ENCODE results near the gene EXOC3L1.

Gene EXOC3L1, protein sequence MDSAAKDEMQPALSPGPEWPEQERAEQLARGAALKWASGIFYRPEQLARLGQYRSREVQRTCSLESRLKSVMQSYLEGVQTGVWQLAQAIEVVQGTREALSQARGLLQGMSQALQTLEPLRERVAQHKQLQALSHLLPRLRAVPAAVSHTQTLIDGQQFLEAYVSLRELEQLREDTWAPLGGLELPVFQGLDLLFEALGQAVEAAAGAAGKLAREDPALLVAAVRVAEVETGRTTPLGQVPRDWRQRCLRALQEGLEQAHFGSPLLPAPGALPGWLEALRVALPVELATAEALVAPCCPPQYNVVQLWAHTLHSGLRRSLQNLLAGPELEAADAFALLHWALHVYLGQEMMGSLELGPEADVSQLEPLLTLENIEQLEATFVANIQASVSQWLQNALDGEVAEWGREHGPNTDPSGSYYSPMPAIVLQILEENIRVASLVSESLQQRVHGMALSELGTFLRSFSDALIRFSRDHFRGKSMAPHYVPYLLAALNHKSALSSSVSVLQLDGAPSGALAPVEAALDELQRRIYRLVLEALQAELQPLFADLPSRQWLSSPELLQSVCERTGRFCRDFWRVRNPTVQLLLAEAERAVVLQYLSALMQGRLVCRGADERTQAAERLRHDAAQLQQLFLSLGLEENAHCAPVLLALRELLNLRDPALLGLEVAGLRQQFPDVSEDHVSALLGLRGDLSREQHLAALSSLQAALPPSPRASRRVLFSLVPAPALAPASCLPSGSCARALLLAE

DNA sequence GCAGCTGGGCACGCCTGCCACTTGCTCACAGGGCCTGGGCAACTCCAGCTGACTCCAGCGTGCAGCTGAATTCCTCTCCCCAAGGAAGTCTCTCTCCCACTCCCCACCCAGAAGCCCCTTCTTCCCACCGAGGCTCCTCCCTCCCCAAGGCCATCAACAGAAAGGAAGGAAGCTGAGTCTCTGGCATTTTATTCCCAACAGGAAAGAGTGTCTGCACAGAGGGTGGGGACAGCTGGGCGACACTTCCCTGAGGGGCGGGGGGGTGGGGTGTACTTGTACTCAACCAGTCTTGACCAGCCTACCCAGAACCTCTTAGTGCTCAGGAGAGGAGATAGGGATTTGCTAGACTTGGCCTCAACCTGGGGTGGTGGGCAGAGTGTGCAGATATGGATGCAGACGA lies at the start of gene EXOC3L1:
TSS of gene EXOC3L1 (minus strand) at position 96 of the 400 bp plus-strand sequence. CDS start 460 bp downstream, outside the sequence.
- peaks cover 18% of the 10 kb centered on the region for H3K36me3 ChIP-seq (ENCODE audit: control insufficient read depth, insufficient read depth, low read length)
- no peak within 1 kb of the TSS for H3K27ac ChIP-seq (ENCODE audit: low read depth, low read length)
- H3K4me3 ChIP-seq (ENCODE audit: low read depth, low read length) = no peak within 1 kb of the TSS
- peaks cover 23% of the 10 kb centered on the region; the same call in 1 of the 2 replicates for H3K4me1 ChIP-seq (ENCODE audit: control insufficient read depth, insufficient read depth, low read length)
- no peak within 1 kb of the TSS for H3K9ac ChIP-seq (ENCODE audit: low read length)
- peaks cover 17% of the 10 kb centered on the region for H3K27me3 ChIP-seq (ENCODE audit: control insufficient read depth, insufficient read depth, low read length)
- H3K9me3 ChIP-seq (ENCODE audit: control insufficient read depth, insufficient read depth, low read depth, low read length) = no peaks in the 10 kb centered on the region

DNA sequence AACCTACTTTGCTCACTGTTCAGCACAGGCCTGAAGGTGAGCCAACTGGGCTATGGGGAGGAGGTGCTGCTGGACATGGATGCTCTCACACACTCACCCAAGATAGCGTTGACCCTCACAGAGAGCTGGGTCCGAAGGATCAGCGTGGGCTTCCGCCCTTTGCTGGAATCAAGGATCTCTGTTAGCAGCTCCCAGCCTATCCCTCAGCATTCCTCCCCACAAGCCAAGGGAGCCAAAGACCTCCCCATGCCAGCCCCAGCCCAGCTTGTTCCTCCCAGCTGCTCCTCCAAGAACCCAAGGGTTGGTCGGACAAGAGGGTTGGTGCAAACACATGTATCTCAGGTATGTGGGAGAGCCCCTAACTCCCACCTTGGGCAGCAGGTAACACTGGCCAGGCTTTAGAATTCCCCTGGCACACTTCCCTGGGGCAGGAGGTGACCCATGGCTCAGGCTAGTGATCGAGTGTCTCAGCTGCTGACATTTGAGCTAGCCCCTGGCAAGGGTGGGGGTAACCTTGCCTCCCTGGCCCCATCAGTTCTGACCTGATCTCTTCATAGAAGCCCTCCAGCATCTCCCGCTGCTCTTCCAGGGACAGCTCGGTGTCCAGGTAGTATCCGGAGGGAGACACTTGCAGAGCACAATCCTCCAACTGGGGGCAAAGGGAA lies 49.0 kb upstream of the EXOC3L1 start:
- Histone ChIP-seq H3K9ac (ENCODE audit: low read length) (no peak overlapping the region), H3K4me3 (ENCODE audit: low read depth, low read length) (no peak overlapping the region), H3K4me1 (ENCODE audit: control insufficient read depth, insufficient read depth, low read length) (peaks cover 33% of the 10 kb centered on the region), H3K27ac (ENCODE audit: low read depth, low read length) (no peak overlapping the region), H3K9me3 (ENCODE audit: control insufficient read depth, insufficient read depth, low read depth, low read length) (no peaks in the 10 kb centered on the region), H3K27me3 (ENCODE audit: control insufficient read depth, insufficient read depth, low read length) (no peaks in the 10 kb centered on the region), H3K36me3 (ENCODE audit: control insufficient read depth, insufficient read depth, low read length) (peaks cover 45% of the 10 kb centered on the region)

DNA sequence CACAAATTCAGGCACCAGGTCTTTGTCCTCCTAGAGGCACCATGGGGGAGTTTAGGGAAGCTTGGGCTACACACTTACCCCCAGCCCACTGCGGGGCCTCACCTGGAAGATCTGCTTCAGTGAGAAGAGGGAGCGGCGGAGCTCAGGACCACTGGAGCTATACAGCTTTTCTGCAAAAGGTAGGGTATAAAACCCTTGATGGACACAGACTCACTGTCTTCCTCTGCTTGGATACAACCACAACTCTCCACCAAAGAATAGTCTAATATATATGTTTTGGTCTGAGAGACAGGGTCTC lies 48.3 kb upstream of the EXOC3L1 start:
- Histone ChIP-seq H3K27ac (ENCODE audit: low read depth, low read length) (no peak overlapping the region), H3K9me3 (ENCODE audit: control insufficient read depth, insufficient read depth, low read depth, low read length) (no peaks in the 10 kb centered on the region), H3K27me3 (ENCODE audit: control insufficient read depth, insufficient read depth, low read length) (no peaks in the 10 kb centered on the region), H3K36me3 (ENCODE audit: control insufficient read depth, insufficient read depth, low read length) (peaks cover 51% of the 10 kb centered on the region), H3K4me3 (ENCODE audit: low read depth, low read length) (no peak overlapping the region), H3K4me1 (ENCODE audit: control insufficient read depth, insufficient read depth, low read length) (peaks cover 31% of the 10 kb centered on the region), H3K9ac (ENCODE audit: low read length) (no peak overlapping the region)

DNA sequence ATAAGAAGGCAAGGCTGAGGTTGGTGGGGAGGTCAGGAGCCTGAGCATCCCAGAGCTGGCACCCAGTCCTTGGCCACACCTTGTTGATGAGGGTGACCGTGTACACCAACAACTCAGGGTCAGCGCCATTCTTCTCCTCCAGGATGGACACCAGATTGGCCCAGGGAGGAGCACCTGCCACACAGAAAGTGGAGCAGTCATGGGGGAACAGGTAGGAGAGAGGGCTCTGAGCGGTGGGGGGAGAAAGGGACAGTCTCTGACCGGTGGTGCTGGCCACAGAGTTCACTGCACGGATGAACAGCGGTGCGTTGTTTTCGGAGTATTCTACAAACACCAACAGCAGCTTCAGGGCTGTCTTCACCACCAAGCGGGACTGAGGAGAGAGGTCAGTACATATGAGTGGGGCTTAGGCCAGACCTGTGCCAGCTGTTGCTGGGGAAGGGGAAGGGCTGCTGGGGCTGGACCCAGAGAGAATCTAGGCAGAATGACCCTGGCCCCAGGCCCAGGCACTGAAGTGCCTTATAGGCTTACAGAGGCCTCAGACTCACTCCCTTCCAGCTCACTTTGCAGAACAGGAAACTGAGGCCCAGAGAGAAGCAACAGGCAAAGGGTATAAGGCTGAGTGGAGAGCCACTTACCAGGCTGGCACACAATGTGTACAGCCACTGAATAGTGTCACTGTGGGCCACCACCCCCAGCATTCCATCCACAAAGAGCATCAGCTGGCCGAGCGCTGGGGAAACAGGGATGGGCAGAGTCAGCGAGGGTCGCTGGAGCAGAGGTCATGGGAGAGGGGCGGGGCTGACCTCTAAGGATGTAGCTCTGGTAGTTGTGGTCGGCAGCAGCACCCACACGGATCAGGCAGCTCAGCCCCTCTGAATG lies 47.7 kb upstream of the EXOC3L1 start:
- Histone ChIP-seq H3K27ac (ENCODE audit: low read depth, low read length) (no peak overlapping the region), H3K27me3 (ENCODE audit: control insufficient read depth, insufficient read depth, low read length) (no peaks in the 10 kb centered on the region), H3K36me3 (ENCODE audit: control insufficient read depth, insufficient read depth, low read length) (peaks cover 52% of the 10 kb centered on the region), H3K9me3 (ENCODE audit: control insufficient read depth, insufficient read depth, low read depth, low read length) (no peaks in the 10 kb centered on the region), H3K4me3 (ENCODE audit: low read depth, low read length) (peak overlapping the region; percentile 36; the same call in 1 of the 2 replicates), H3K4me1 (ENCODE audit: control insufficient read depth, insufficient read depth, low read length) (peaks cover 31% of the 10 kb centered on the region), H3K9ac (ENCODE audit: low read length) (no peak overlapping the region)

DNA sequence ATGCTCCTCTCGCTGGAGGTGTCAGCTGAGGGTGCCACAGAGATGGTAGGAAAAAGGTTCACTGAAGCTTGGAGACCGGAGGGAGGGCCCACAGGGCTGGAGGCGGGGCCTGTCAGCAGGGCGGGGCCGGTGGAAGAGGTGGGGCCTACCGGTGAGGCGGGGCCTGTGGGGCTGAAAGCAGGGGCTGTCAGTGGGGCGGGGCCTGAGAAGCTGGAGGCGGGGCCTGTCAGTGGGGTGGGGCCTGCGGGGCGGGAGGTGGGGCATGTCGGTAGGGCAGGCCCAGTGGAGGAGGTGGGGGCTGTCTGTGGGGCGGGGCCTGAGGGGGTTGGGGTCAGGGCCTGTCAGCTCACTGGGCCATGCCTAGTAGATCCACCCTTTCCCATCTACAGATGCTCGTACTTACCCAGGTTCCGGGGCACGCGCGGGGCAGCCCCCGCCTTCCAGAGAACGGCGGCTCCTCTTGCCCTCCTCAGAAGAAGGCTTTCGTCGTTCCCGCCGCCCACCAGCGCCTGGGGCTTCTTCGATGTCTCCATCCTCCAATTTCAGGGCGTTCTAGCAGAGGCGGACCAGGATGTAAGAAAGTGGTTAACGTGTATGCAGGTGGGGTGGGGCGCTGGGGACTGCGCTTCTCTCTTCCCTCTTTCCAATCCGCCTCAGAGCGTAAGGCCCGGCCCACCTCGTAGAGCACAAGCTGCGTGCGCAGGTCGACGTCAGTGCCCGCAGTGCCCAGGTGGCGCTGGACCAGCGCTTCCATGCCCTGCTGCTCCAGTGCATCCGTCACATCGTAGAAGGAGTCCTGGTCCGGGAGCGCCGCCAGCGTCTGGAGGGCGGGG lies 46.8 kb upstream of the EXOC3L1 start:
- Histone ChIP-seq H3K9ac (ENCODE audit: low read length) (peak overlapping the region; percentile 55), H3K36me3 (ENCODE audit: control insufficient read depth, insufficient read depth, low read length) (peaks cover 54% of the 10 kb centered on the region)

DNA sequence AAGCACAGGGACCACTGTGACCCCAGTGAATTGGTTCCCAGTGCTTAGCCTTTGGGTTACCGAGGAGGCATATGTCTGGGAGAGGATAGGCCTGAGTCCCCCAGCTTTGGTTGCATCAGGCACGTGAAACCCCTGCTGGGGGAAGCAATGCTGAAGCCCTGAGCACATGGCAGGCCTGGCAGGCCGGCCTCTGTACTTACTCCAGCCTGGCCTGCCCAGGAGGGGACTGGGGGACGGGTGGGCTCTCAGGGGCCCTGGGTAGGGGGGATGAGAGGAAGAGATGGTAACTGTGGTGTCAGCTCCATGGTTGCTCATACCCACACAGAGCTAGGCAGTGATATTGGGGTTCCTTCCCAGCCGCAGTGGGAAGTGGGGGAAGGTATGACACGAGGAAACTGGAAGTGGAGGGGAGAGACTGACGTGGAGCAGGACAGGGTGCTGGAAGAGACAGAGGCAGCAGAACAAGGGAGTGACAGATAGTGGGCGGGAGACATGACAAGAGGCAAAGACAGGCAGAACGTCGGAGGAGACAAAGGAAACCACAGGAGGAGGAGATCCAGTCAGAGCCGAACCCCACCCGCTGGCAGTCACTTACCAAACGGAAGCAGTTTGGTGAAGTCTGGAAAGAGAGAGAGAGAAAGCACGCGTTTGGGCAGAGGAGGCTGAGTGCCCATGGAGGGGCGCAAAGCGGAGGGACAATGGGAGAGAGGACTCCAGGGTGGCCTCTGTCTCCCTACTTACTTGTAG lies 46.1 kb upstream of the EXOC3L1 start:
- Histone ChIP-seq H3K4me1 (ENCODE audit: control insufficient read depth, insufficient read depth, low read length) (peaks cover 16% of the 10 kb centered on the region), H3K9me3 (ENCODE audit: control insufficient read depth, insufficient read depth, low read depth, low read length) (no peaks in the 10 kb centered on the region), H3K4me3 (ENCODE audit: low read depth, low read length) (peak overlapping the region; percentile 42; the same call in 1 of the 2 replicates), H3K9ac (ENCODE audit: low read length) (no peak overlapping the region), H3K36me3 (ENCODE audit: control insufficient read depth, insufficient read depth, low read length) (peaks cover 62% of the 10 kb centered on the region), H3K27me3 (ENCODE audit: control insufficient read depth, insufficient read depth, low read length) (no peaks in the 10 kb centered on the region), H3K27ac (ENCODE audit: low read depth, low read length) (no peak overlapping the region)

More for the DNA sequence above, 46.8 kb upstream of the EXOC3L1 start:
- Histone ChIP-seq H3K4me1 (ENCODE audit: control insufficient read depth, insufficient read depth, low read length) (peaks cover 24% of the 10 kb centered on the region), H3K9me3 (ENCODE audit: control insufficient read depth, insufficient read depth, low read depth, low read length) (no peaks in the 10 kb centered on the region), H3K27ac (ENCODE audit: low read depth, low read length) (no peak overlapping the region), H3K27me3 (ENCODE audit: control insufficient read depth, insufficient read depth, low read length) (no peaks in the 10 kb centered on the region), H3K4me3 (ENCODE audit: low read depth, low read length) (peak overlapping the region; percentile 42; the same call in 1 of the 2 replicates)

DNA sequence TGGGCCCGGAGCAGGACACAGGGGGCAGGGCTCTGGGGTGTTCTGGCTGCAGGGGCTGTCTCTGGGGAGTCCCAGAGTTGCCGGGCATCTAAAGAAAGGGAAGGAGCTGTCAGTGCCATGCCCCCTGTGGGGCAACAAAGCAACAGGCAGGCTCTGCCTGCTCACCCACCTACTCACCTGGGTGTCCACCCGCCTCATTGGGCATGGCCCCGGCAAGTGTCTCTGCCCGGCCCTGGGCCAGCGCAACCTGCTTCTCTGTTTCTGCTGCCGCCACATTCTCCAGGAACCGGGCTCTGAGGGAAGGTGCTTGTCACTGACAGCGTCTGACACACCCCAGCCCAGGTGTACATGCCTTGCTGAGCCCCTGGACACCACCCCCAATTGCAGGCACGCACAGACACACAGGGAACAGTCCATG lies 44.3 kb upstream of the EXOC3L1 start:
- no peak overlapping the region for H3K4me3 ChIP-seq (ENCODE audit: low read depth, low read length)
- no peaks in the 10 kb centered on the region for H3K27me3 ChIP-seq (ENCODE audit: control insufficient read depth, insufficient read depth, low read length)
- H3K4me1 ChIP-seq (ENCODE audit: control insufficient read depth, insufficient read depth, low read length) = peaks cover 11% of the 10 kb centered on the region; the same call in 1 of the 2 replicates
- H3K27ac ChIP-seq (ENCODE audit: low read depth, low read length) = no peak overlapping the region
- H3K9ac ChIP-seq (ENCODE audit: low read length) = no peak overlapping the region
- no peaks in the 10 kb centered on the region for H3K9me3 ChIP-seq (ENCODE audit: control insufficient read depth, insufficient read depth, low read depth, low read length)
- H3K36me3 ChIP-seq (ENCODE audit: control insufficient read depth, insufficient read depth, low read length) = peaks cover 73% of the 10 kb centered on the region

DNA sequence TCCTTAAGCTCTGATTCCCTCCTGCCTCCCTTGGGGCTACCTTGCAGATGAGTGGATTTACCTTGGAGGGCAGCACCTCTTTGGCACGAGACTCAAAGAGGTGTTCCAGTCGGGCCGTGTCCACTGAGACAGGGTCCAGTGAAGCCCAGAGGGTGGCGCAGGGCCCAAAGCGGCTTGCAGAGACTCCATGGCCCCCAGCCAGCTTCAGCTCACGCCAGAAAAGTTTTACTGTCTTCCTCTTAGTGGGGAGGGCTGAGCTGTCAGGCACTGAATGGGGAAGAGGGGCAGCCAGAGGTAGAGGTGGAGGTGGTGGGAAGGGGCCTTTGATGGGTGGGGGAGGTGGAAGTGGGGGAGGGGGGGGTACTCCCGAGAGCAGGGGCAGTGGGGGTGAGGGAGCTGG lies 43.7 kb upstream of the EXOC3L1 start:
- H3K9me3 ChIP-seq (ENCODE audit: control insufficient read depth, insufficient read depth, low read depth, low read length) = no peaks in the 10 kb centered on the region
- H3K4me1 ChIP-seq (ENCODE audit: control insufficient read depth, insufficient read depth, low read length) = peaks cover 11% of the 10 kb centered on the region; the same call in 1 of the 2 replicates
- H3K36me3 ChIP-seq (ENCODE audit: control insufficient read depth, insufficient read depth, low read length) = peaks cover 73% of the 10 kb centered on the region
- no peaks in the 10 kb centered on the region for H3K27me3 ChIP-seq (ENCODE audit: control insufficient read depth, insufficient read depth, low read length)
- no peak overlapping the region for H3K4me3 ChIP-seq (ENCODE audit: low read depth, low read length)
- H3K9ac ChIP-seq (ENCODE audit: low read length) = no peak overlapping the region
- H3K27ac ChIP-seq (ENCODE audit: low read depth, low read length) = no peak overlapping the region

DNA sequence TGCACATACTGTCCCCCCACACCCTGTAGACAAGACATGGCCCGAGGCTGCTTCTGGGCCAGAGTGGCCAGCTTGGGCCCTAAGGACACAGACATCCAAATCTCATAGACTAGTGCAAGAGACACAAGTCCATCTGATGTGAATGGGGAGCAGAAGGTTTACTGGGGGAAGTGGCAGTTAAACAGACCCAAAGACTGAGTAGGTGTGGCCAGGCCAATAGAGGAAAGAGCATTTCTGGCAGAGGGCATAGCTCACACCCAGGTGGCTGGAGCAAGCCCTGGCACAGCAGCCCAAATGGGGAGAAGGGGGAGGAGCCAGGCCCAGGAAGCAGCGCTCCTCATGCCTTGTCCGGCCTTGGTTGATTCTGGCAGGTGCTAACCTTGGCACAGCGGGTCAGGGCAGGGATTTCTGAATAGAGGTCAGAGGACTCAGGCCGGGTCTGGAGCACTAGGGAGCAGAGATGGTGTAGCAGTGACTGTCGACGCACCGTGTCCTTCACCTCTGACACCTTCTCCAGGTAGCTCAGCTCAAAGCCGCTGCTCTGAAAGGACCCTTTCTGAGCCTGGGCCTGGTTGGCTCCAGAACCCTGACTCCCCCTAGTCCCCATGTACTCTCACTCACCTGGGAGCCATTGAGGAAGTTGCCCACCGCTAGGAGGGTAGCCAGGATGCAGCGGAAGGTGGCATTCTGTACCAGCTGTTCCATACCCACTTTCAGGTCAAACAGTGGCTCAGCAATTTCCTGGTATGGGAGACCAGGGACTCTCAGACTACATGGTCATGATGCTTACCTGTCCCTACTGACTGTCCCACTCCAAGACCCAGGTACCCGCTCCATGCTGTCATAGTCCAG lies 41.1 kb upstream of the EXOC3L1 start:
- peaks cover 62% of the 10 kb centered on the region for H3K36me3 ChIP-seq (ENCODE audit: control insufficient read depth, insufficient read depth, low read length)
- no peak overlapping the region for H3K27ac ChIP-seq (ENCODE audit: low read depth, low read length)
- no peak overlapping the region for H3K4me3 ChIP-seq (ENCODE audit: low read depth, low read length)
- no peaks in the 10 kb centered on the region for H3K9me3 ChIP-seq (ENCODE audit: control insufficient read depth, insufficient read depth, low read depth, low read length)
- no peaks in the 10 kb centered on the region for H3K27me3 ChIP-seq (ENCODE audit: control insufficient read depth, insufficient read depth, low read length)
- H3K9ac ChIP-seq (ENCODE audit: low read length) = no peak overlapping the region
- peaks cover 3% of the 10 kb centered on the region; the same call in 1 of the 2 replicates for H3K4me1 ChIP-seq (ENCODE audit: control insufficient read depth, insufficient read depth, low read length)
